ENCODE measurements around the gene GPR32. TPM values are rescaled to one million over a fixed set of nuclear protein-coding genes. Genes with fewer than 3 reads are reported as not detected.

The GPR32 gene
- total and polyA plus RNA-seq, 2 of the 8 experiments (the other 6 are each of a cell fraction or from before 2014, with no cell fraction given): not detected

DNA sequence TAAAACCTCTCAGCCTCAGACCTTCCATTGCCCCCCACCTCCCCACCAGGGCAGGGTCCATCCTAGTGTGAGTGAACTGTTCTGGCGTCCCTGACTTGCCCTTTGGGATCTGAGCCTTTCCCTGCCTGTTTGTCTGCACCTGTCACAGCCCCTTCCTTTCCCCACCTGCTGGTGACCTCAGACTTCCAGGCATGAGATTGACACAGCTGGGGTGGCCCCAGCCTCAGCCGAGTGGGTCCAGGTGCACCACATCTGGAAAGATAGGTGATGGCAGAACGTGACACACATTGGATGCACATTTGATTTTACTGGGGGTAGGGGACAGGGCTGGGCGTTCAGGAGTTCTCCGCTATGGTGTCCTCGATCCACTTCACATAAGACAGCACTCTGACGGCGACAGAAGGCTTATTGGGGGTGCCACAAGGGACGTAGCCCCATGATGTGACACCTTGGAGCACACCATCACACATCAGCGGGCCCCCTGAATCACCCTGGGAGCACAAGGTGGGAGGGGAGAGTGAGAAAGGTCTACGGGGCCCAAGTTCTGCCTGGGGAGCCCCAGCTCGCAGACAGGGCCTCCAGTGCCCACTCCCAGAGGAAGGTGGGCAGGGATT lies 48.7 kb downstream of the GPR32 start:
- peak overlapping the region; percentile 81 to 94; a peak in 3 of 4 replicates for H3K4me2 ChIP-seq (ENCODE audit: insufficient read depth in 1 of 2, low read depth in 2 of 2, low read length in 2 of 2)
- 89% methylated on average over 11 of the region's 12 CpGs; no CpG with 5 or more reads in 1 of the 2 experiments for WGBS, 2 experiments (ENCODE audit: extremely low coverage in 1 of 2, insufficient coverage in 1 of 2, insufficient read length in 1 of 2, insufficient replicate concordance in 2 of 2, low coverage in 1 of 2, low lambda C conversion rate in 2 of 2, missing lambda C conversion rate in 1 of 2)
- CTCF ChIA-PET (ENCODE audit: partially characterized antibody): interaction anchor here (1.7 to 2.1 kb wide), 2 partner anchors 11 to 103 kb away, joined by 5 to 6 read pairs; no protein-coding TSS in a partner anchor

More for the DNA sequence above, 48.7 kb downstream of the GPR32 start:
- no peaks in the 10 kb centered on the region for H3K9me3 ChIP-seq (ENCODE audit: insufficient read depth in 2 of 2, low read depth in 1 of 2, low read length in 1 of 2)
- H2AK5ac ChIP-seq (ENCODE audit: low read depth, low read length): no peak overlapping the region
- H4K5ac ChIP-seq (ENCODE audit: insufficient read length, low read depth, low read length): no peak overlapping the region
- H2BK120ac ChIP-seq (replicated peaks; ENCODE audit: low read depth, low read length): no peak overlapping the region
- no peak overlapping the region for H2BK5ac ChIP-seq (ENCODE audit: low read depth, low read length)
- H3K4me3 ChIP-seq (ENCODE audit: extremely low read depth in 1 of 4, insufficient read depth in 2 of 4, low read depth in 3 of 4, low read length in 4 of 4): peak overlapping the region in 1 of 4 experiments; percentile 83; a peak in 1 of 8 replicates
- H3K9ac ChIP-seq (replicated peaks in 1 of 4; ENCODE audit: extremely low read depth in 1 of 4, low read depth in 3 of 4, low read length in 3 of 4): no peak overlapping the region
- DNase-seq (ENCODE audit: low read depth in 1 of 2, low spot score in 2 of 2) (no peak), FAIRE-seq (no peak)
- H4K91ac ChIP-seq (replicated peaks; ENCODE audit: insufficient read length, low read length): no peak overlapping the region
- no peak overlapping the region for H2BK15ac ChIP-seq (ENCODE audit: low read length)
- H3K23ac ChIP-seq (ENCODE audit: insufficient read length): no peak overlapping the region
- peaks cover 5 to 26% (median 20%) of the 10 kb centered on the region in 4 experiments for H3K4me1 ChIP-seq (replicated peaks in 1 of 4; ENCODE audit: control insufficient read depth in 3 of 4, insufficient read depth in 4 of 4, low read length in 3 of 4)
- peaks cover 17% of the 10 kb centered on the region for H3K23me2 ChIP-seq (ENCODE audit: low read depth, low read length)
- H2BK12ac ChIP-seq (ENCODE audit: low read depth, low read length): peak overlapping the region; percentile 50; the same call in 1 of the 2 replicates
- POLR2A ChIA-PET (ENCODE audit: partially characterized antibody): interaction anchor here (1.6 to 14.4 kb wide), 2 partner anchors 13 to 21 kb away, joined by 6 to 275 read pairs; no protein-coding TSS in a partner anchor
- no peak overlapping the region for H3K14ac ChIP-seq (ENCODE audit: insufficient read length)
- H3K27ac ChIP-seq (ENCODE audit: low read depth, low read length): no peak overlapping the region
- H3K36me3 ChIP-seq (ENCODE audit: control insufficient read depth in 2 of 4, insufficient read depth in 4 of 4, low read length in 3 of 4): no peaks in the 10 kb centered on the region
- H4K20me1 ChIP-seq (replicated peaks in 1 of 2; ENCODE audit: control insufficient read depth in 1 of 2, insufficient read depth in 2 of 2, low read length in 2 of 2): peaks cover 0 to 2% of the 10 kb centered on the region in 2 experiments
- peak overlapping the region; percentile 29; the same call in 1 of the 2 replicates for H4K8ac ChIP-seq (ENCODE audit: extremely low read depth, insufficient read depth, low read length)
- H3K79me1 ChIP-seq (ENCODE audit: low read depth, low read length): no peaks in the 10 kb centered on the region
- no peak overlapping the region for H2AFZ ChIP-seq (ENCODE audit: low read length)
- no peaks in the 10 kb centered on the region for H3K79me2 ChIP-seq (ENCODE audit: control insufficient read depth in 1 of 2, insufficient read depth in 2 of 2, low read length in 2 of 2)
- H3K56ac ChIP-seq (replicated peaks; ENCODE audit: insufficient read length, low read depth, low read length): no peak overlapping the region
- H3K18ac ChIP-seq (ENCODE audit: extremely low read depth, low read length): no peak overlapping the region
- H2BK20ac ChIP-seq (ENCODE audit: low read length): no peak overlapping the region
- H3K27me3 ChIP-seq (replicated peaks in 1 of 4; ENCODE audit: control insufficient read depth in 3 of 4, extremely low read depth in 1 of 4, insufficient read depth in 3 of 4, low read length in 3 of 4): peaks cover 9 to 37% (median 33%) of the 10 kb centered on the region in 4 experiments
- no peak overlapping the region for H3K4ac ChIP-seq (replicated peaks; ENCODE audit: insufficient read length, low read depth, low read length)
